ENCODE results near the gene ZBTB48. TPM values are rescaled to one million over a fixed set of nuclear protein-coding genes. Genes with fewer than 3 reads are reported as not detected.

The ZBTB48 gene
- total RNA-seq, 2 donors from 2014 or later: 41.3 to 51.0 TPM

GRCh38 chr1:6578624-6579373, 995 bp upstream of the ZBTB48 start:
- TF ChIP-seq, protein P1, sequence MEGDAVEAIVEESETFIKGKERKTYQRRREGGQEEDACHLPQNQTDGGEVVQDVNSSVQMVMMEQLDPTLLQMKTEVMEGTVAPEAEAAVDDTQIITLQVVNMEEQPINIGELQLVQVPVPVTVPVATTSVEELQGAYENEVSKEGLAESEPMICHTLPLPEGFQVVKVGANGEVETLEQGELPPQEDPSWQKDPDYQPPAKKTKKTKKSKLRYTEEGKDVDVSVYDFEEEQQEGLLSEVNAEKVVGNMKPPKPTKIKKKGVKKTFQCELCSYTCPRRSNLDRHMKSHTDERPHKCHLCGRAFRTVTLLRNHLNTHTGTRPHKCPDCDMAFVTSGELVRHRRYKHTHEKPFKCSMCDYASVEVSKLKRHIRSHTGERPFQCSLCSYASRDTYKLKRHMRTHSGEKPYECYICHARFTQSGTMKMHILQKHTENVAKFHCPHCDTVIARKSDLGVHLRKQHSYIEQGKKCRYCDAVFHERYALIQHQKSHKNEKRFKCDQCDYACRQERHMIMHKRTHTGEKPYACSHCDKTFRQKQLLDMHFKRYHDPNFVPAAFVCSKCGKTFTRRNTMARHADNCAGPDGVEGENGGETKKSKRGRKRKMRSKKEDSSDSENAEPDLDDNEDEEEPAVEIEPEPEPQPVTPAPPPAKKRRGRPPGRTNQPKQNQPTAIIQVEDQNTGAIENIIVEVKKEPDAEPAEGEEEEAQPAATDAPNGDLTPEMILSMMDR (IDR thresholded peaks at IDR 0.05): no peak
- TF ChIP-seq POLR2A (IDR thresholded peaks at IDR 0.05): no peak
- no peak for TF ChIP-seq POLR2AphosphoS5 (IDR thresholded peaks at IDR 0.05)
- Histone ChIP-seq H3K9me3 (no peaks in the 10 kb centered on the region), H3K4me3 (no peak overlapping the region), H3K27ac (peak overlapping the region; percentile 90 to 94), H3K36me3 (no peaks in the 10 kb centered on the region), H3K27me3 (replicated peaks; ENCODE audit: insufficient read depth) (no peaks in the 10 kb centered on the region), H3K4me1 (replicated peaks) (peaks cover 16% of the 10 kb centered on the region)
- WGBS: 86% methylated on average over 14 of the region's 14 CpGs
- intact Hi-C loops (cut with DNase I): no loop called here
- no peak for DNase-seq (ENCODE audit: low spot score)

GRCh38 chr1:6580119-6580592, 362 bp downstream of the ZBTB48 start:
- no peak for DNase-seq (ENCODE audit: low spot score)
- H3K27ac ChIP-seq: peak overlapping the region; percentile 90 to 94
- TF ChIP-seq POLR2AphosphoS5 (IDR thresholded peaks at IDR 0.05): no peak
- no peak for TF ChIP-seq POLR2A (IDR thresholded peaks at IDR 0.05)
- no peaks in the 10 kb centered on the region for H3K27me3 ChIP-seq (replicated peaks; ENCODE audit: insufficient read depth)
- H3K4me3 ChIP-seq: peak overlapping the region; percentile 87 to 90
- under 1% methylated on average over 29 of the region's 30 CpGs for WGBS
- intact Hi-C loops (cut with DNase I): loop anchor here (2.0 kb wide), 1 partner anchor 25 kb away; the partner anchor contains the start of genes NOL9 and TAS1R1
- H3K36me3 ChIP-seq: no peaks in the 10 kb centered on the region
- peaks cover 16% of the 10 kb centered on the region for H3K4me1 ChIP-seq (replicated peaks)
- H3K9me3 ChIP-seq: no peaks in the 10 kb centered on the region

- no peaks in the 10 kb centered on the region for H3K27me3 ChIP-seq (replicated peaks; ENCODE audit: insufficient read depth)
- H3K9me3 ChIP-seq: no peaks in the 10 kb centered on the region
- DNase-seq (ENCODE audit: low spot score): no peak
- H3K36me3 ChIP-seq: no peaks in the 10 kb centered on the region
- TF ChIP-seq POLR2A (IDR thresholded peaks at IDR 0.05): no peak
- TF ChIP-seq, protein P1 (IDR thresholded peaks at IDR 0.05): no peak
- TF ChIP-seq POLR2AphosphoS5 (IDR thresholded peaks at IDR 0.05): no peak
- H3K4me3 ChIP-seq: peak overlapping the region; percentile 87 to 90
- peak overlapping the region; percentile 90 to 94 for H3K27ac ChIP-seq
- 23% methylated on average over 18 of the region's 19 CpGs for WGBS
- intact Hi-C loops (cut with DNase I): loop anchor here (2.0 kb wide), 1 partner anchor 26 kb away; the partner anchor contains the start of genes NOL9 and TAS1R1
- H3K4me1 ChIP-seq (replicated peaks): peaks cover 16% of the 10 kb centered on the region
These were observed 1.0 kb downstream of the ZBTB48 start for GRCh38 chr1:6580593-6581409.

DNA sequence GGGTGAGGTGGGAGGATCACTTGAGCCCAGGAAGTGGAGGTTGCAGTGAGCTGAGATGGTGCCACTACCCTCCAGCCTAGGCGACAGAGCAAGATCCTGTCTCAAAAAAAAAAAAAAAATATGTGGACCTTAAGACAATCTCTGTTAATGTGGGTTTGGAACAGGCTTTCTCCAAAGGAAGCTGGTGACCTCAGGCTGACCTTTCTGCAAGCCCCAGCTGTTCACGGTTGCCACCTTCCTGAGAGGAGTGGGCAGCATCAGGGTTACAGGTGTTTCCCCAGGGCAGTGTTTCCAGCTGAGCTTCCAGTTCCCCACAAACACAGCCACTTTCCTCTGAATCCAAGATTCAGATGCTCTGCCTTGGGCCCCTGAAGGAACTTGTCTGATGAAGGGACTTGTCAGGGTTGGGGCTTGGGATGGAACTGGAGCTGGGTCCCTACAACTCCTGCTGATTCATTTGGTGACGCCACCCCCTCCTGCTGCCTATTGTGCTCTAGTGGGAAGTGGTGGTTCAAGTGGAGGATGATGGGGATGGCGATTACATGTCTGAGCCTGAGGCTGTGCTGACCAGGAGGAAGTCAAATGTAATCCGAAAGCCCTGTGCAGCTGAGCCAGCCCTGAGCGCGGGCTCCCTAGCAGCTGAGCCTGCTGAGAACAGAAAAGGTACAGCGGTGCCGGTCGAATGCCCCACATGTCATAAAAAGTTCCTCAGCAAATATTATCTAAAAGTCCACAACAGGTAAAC, 1.9 kb downstream of the ZBTB48 start:
- Histone ChIP-seq H3K27ac (peak overlapping the region in 1 of 2 donors; percentile 90), H3K4me3 (no peak overlapping the region), H3K36me3 (no peaks in the 10 kb centered on the region), H3K9me3 (no peaks in the 10 kb centered on the region), H3K27me3 (replicated peaks; ENCODE audit: insufficient read depth) (no peaks in the 10 kb centered on the region), H3K4me1 (replicated peaks) (peaks cover 16% of the 10 kb centered on the region)
- TF ChIP-seq POLR2A (IDR thresholded peaks at IDR 0.05) (no peak), POLR2AphosphoS5 (IDR thresholded peaks at IDR 0.05) (no peak)
- TF ChIP-seq, protein P1 (IDR thresholded peaks at IDR 0.05): no peak
- WGBS: 61% methylated on average over 10 of the region's 10 CpGs
- no peak for DNase-seq (ENCODE audit: low spot score)
- intact Hi-C loops (cut with DNase I): loop anchor here (2.0 kb wide), 1 partner anchor 27 kb away; the partner anchor contains the start of genes NOL9 and TAS1R1

All from prostate gland (tissue), 2 donors.